A549 (cell line): ENCODE results near the gene BOD1L1.

ENCODE experiments used
- CEBPB ChIP-seq, 2 experiments: fragments of >200 bp in 1 of 2; sonication (Bioruptor Twin) in 1 of 2; formaldehyde crosslinking in 1 of 2; IDR thresholded peaks; 2 replicates each; pipeline ENCODE4 v1.6.1; 2012 to 2016
- CTCF ChIP-seq: fragments of >200 bp; sonication (Bioruptor Twin); formaldehyde crosslinking; IDR thresholded peaks from 3 replicates; pipeline ENCODE4 v1.5.1; 2016
- ELK1 ChIP-seq: fragments of 150-350 bp; IDR thresholded peaks from 2 replicates; pipeline ENCODE4 v1.6.1; 2014; ENCODE audit warnings: low read depth, mild to moderate bottlenecking, low read length
- ESRRA ChIP-seq: fragments of 150-350 bp; IDR thresholded peaks from 2 replicates; pipeline ENCODE4 v1.6.1; 2014; ENCODE audit warnings: mild to moderate bottlenecking, low read length, borderline replicate concordance
- FOSL2 ChIP-seq, 2 experiments: fragments of 450-650 bp in 1 of 2; fragments of >200 bp in 1 of 2; sonication (Bioruptor Twin) in 1 of 2; formaldehyde crosslinking; IDR thresholded peaks; 2 replicates each; pipeline versions ENCODE4 v1.5.0 to v1.6.1; 2016 to 2020; ENCODE audit warnings: mild to moderate bottlenecking in 1 of 2, moderate library complexity in 1 of 2
- PHF8 ChIP-seq: fragments of 200-600 bp; sonication (generic); IDR thresholded peaks from 2 replicates; pipeline ENCODE4 v1.6.1; 2016; ENCODE audit warnings: low read depth, mild to moderate bottlenecking, antibody characterized with exemption, moderate library complexity, borderline replicate concordance
- TF ChIP-seq, protein P1 (sequence below): fragments of >200 bp; sonication (Bioruptor Twin); formaldehyde crosslinking; IDR thresholded peaks from 2 replicates; pipeline ENCODE4 v1.6.1; 2016
- TF ChIP-seq, protein P2 (sequence below): fragments of 200-600 bp; sonication (generic); IDR thresholded peaks from 2 replicates; pipeline ENCODE4 v1.6.1; 2016; ENCODE audit warnings: antibody characterized with exemption, mild to moderate bottlenecking, moderate library complexity

- TF ChIP-seq, protein P1, sequence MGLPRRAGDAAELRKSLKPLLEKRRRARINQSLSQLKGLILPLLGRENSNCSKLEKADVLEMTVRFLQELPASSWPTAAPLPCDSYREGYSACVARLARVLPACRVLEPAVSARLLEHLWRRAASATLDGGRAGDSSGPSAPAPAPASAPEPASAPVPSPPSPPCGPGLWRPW = no peak
- no peak for TF ChIP-seq PHF8
- no peak for TF ChIP-seq ESRRA
- TF ChIP-seq FOSL2 (IDR thresholded peaks at IDR 0.05) = no peak
- TF ChIP-seq FOSL2 (CRISPR knock-in tag; IDR thresholded peaks at IDR 0.05) = no peak
- no peak for TF ChIP-seq CTCF
- no peak for TF ChIP-seq ELK1
- TF ChIP-seq CEBPB (IDR thresholded peaks at IDR 0.05) = no peak
- TF ChIP-seq, protein P2, sequence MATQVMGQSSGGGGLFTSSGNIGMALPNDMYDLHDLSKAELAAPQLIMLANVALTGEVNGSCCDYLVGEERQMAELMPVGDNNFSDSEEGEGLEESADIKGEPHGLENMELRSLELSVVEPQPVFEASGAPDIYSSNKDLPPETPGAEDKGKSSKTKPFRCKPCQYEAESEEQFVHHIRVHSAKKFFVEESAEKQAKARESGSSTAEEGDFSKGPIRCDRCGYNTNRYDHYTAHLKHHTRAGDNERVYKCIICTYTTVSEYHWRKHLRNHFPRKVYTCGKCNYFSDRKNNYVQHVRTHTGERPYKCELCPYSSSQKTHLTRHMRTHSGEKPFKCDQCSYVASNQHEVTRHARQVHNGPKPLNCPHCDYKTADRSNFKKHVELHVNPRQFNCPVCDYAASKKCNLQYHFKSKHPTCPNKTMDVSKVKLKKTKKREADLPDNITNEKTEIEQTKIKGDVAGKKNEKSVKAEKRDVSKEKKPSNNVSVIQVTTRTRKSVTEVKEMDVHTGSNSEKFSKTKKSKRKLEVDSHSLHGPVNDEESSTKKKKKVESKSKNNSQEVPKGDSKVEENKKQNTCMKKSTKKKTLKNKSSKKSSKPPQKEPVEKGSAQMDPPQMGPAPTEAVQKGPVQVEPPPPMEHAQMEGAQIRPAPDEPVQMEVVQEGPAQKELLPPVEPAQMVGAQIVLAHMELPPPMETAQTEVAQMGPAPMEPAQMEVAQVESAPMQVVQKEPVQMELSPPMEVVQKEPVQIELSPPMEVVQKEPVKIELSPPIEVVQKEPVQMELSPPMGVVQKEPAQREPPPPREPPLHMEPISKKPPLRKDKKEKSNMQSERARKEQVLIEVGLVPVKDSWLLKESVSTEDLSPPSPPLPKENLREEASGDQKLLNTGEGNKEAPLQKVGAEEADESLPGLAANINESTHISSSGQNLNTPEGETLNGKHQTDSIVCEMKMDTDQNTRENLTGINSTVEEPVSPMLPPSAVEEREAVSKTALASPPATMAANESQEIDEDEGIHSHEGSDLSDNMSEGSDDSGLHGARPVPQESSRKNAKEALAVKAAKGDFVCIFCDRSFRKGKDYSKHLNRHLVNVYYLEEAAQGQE = no peak
Measured at GRCh38 chr4:13537011-13537831, 90.3 kb downstream of the BOD1L1 start.
